RKO (cell line): ENCODE results near the gene FOSL1.

ENCODE experiments used
- DNase-seq: peaks from one replicate; pipeline ENCODE4 v3.0.0-alpha.2; 2016; ENCODE audit warnings: low spot score

Gene FOSL1

GRCh38 chr11:65900125-65900898 lies at the start of gene FOSL1:
FOSL1 (minus strand) TSS chr11:65900388; CDS start chr11:65900339, 49 bp downstream.
- DNase-seq: peak; percentile 98

- no peak for DNase-seq
Observed at GRCh38 chr11:65947603-65948125, 47.5 kb upstream of the FOSL1 start.

GRCh38 chr11:65947133-65947532 lies 46.9 kb upstream of the FOSL1 start:
- no peak for DNase-seq

GRCh38 chr11:65946655-65947054 lies 46.5 kb upstream of the FOSL1 start:
- DNase-seq: no peak

- no peak for DNase-seq
Observed at GRCh38 chr11:65945941-65946558, 45.9 kb upstream of the FOSL1 start.

- no peak for DNase-seq
Observed at GRCh38 chr11:65945430-65945911, 45.3 kb upstream of the FOSL1 start, which contains the start of gene TSGA10IP. TSGA10IP (plus strand) TSS chr11:65945480; CDS start chr11:65945676, 196 bp downstream.

- no peak for DNase-seq
Observed at GRCh38 chr11:65944767-65945166, 44.6 kb upstream of the FOSL1 start.

- DNase-seq: no peak
Observed at GRCh38 chr11:65944191-65944590, 44.0 kb upstream of the FOSL1 start.

GRCh38 chr11:65942531-65942930 lies 42.3 kb upstream of the FOSL1 start:
- DNase-seq: no peak

GRCh38 chr11:65941720-65942310 lies 41.6 kb upstream of the FOSL1 start:
- DNase-seq: no peak

GRCh38 chr11:65937766-65938165 lies 37.6 kb upstream of the FOSL1 start:
- no peak for DNase-seq

- no peak for DNase-seq
Observed at GRCh38 chr11:65934014-65934413, 33.8 kb upstream of the FOSL1 start.

- DNase-seq: peak; percentile 48
Observed at GRCh38 chr11:65932558-65932919, 32.4 kb upstream of the FOSL1 start.

- peak; percentile 0 for DNase-seq
Observed at GRCh38 chr11:65931773-65932557, 31.8 kb upstream of the FOSL1 start.

- DNase-seq: no peak
Observed at GRCh38 chr11:65928667-65929066, 28.5 kb upstream of the FOSL1 start.

- DNase-seq: no peak
Observed at GRCh38 chr11:65927904-65928397, 27.8 kb upstream of the FOSL1 start.

- no peak for DNase-seq
Observed at GRCh38 chr11:65925397-65925796, 25.2 kb upstream of the FOSL1 start.

- DNase-seq: no peak
Observed at GRCh38 chr11:65922565-65922964, 22.4 kb upstream of the FOSL1 start.

- DNase-seq: no peak
Observed at GRCh38 chr11:65921876-65922275, 21.7 kb upstream of the FOSL1 start.

GRCh38 chr11:65921033-65921555 lies 20.9 kb upstream of the FOSL1 start:
- no peak for DNase-seq

- peak; percentile 60 for DNase-seq
Observed at GRCh38 chr11:65920372-65920802, 20.2 kb upstream of the FOSL1 start.
